GM23338 (cell line): Measurements from ENCODE around the gene LRRC4.

Experiments
- CREB1 ChIP-seq: fragments of 250-450 bp; sonication (Bioruptor Pico); IDR thresholded peaks from 2 replicates; pipeline ENCODE4 v1.5.0; 2020; ENCODE audit warnings: low read depth, mild to moderate bottlenecking, moderate library complexity
- CTCF ChIP-seq, 2 experiments: fragments of 200-600 bp in 1 of 2; sonication (generic) in 1 of 2; conservative IDR thresholded peaks; 2 replicates each; pipeline versions ENCODE4 v1.5.1 to v1.6.1; 2016 to 2017; ENCODE audit warnings: antibody characterized with exemption in 2 of 2, low read depth in 2 of 2, mild to moderate bottlenecking in 2 of 2, moderate library complexity in 1 of 2
- EZH2 ChIP-seq: fragments of 200-600 bp; sonication (generic); IDR thresholded peaks from one replicate; pipeline ENCODE4 v1.8.0; 2017; ENCODE audit warnings: antibody characterized with exemption, mild to moderate bottlenecking, low read depth; ENCODE audit not compliant: unreplicated experiment
- EZH2phosphoT487 ChIP-seq: fragments of 200-600 bp; sonication (generic); IDR thresholded peaks from one replicate; pipeline ENCODE4 v1.8.1; 2018; ENCODE audit warnings: antibody characterized with exemption; ENCODE audit not compliant: unreplicated experiment
- JUNB ChIP-seq: IDR thresholded peaks from one replicate; pipeline ENCODE4 v1.6.1; 2016; ENCODE audit warnings: antibody characterized with exemption; ENCODE audit not compliant: unreplicated experiment
- NANOG ChIP-seq: IDR thresholded peaks from 2 replicates; pipeline ENCODE4 v1.6.1; 2016; ENCODE audit warnings: antibody characterized with exemption, borderline replicate concordance
- POLR2AphosphoS5 ChIP-seq: IDR thresholded peaks from 2 replicates; pipeline ENCODE4 v1.6.1; 2016; ENCODE audit warnings: antibody characterized with exemption, low read depth
- REST ChIP-seq: IDR thresholded peaks from one replicate; pipeline ENCODE4 v1.6.1; 2018; ENCODE audit warnings: antibody characterized with exemption; ENCODE audit not compliant: unreplicated experiment
- STAT1 ChIP-seq: IDR thresholded peaks from one replicate; pipeline ENCODE4 v1.6.1; 2016; ENCODE audit warnings: antibody characterized with exemption; ENCODE audit not compliant: unreplicated experiment
- ZNF114 ChIP-seq: fragments of 250-450 bp; sonication (Bioruptor Pico); IDR thresholded peaks from 2 replicates; pipeline ENCODE4 v1.5.0; 2020; ENCODE audit warnings: mild to moderate bottlenecking, moderate library complexity

- no peak for TF ChIP-seq CTCF (conservative IDR thresholded peaks at IDR 0.05; ENCODE audit: low read depth in 2 of 2)
- no peak for TF ChIP-seq POLR2AphosphoS5
- no peak for TF ChIP-seq CREB1
- no peak for TF ChIP-seq REST
- TF ChIP-seq EZH2 = no peak
- TF ChIP-seq EZH2phosphoT487 = no peak
- TF ChIP-seq ZNF114 (CRISPR knock-in tag) = no peak
- TF ChIP-seq STAT1 = no peak
- no peak for TF ChIP-seq NANOG
- no peak for TF ChIP-seq JUNB
Observed at GRCh38 chr7:128030263-128030653, 979 bp downstream of the LRRC4 start.
